ENCODE results near the gene HBEGF. TPM values are rescaled to one million over a fixed set of nuclear protein-coding genes. Genes with fewer than 3 reads are reported as not detected.

Gene HBEGF
- total RNA-seq, 1 donor from 2014 or later, result 0.49 TPM

DNA sequence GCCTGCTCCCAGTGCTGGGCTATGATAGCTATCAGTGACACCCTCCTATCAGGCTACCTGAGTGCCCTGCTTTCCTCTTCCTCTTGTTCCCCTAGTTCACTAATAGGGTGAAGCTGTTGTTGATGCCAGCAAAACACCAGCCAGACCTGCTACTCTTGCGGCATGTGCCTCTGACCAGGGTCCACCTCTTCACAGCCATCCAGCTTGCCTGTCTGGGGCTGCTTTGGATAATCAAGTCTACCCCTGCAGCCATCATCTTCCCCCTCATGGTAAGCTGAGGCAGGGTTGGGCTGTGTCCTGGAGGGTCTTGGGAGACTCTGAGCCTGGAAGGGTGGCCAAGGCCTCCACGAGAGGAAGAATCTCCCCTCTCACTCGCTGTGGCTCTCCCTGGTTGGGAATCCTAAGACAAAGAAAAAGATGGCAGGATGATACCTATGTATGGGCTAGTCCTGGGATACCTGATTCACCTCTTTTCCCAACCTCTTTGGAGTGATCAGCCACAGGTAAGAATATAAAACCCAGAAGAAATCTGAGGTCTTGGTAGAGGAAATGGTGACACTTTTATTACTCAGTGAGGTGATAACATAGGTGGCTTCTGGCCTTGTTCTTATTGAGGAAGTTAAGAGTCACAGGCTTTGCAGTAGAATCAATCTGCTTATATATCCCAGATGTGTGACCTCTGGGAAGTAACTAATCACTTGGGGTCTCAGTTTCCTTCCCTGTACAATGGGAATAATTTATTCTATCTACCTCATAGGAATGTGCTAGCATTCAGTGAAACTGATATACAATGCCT is 25.2 kb upstream of the HBEGF start:
- ATAC-seq (ENCODE audit: low read depth) (no peak), DNase-seq (no peak)
- H3K27me3 Mint-ChIP-seq, result no peaks in the 10 kb centered on the region
- no peaks in the 10 kb centered on the region for H3K36me3 Mint-ChIP-seq (ENCODE audit: low read depth)
- H3K27ac Mint-ChIP-seq, result no peak overlapping the region
- ChIA-PET CTCF (interaction anchor here (0.9 to 4.5 kb wide), 9 partner anchors 9 to 350 kb away, joined by 3 to 45 read pairs (median 6); partner anchors contain the start of genes IK and NDUFA2), POLR2A (interaction anchor here (0.5 to 1.9 kb wide), 2 partner anchors 30 to 113 kb away, joined by 3 to 4 read pairs; partner anchors contain the start of gene ANKHD1)
- H3K9me3 Mint-ChIP-seq, result no peaks in the 10 kb centered on the region
- TF ChIP-seq, protein P1, sequence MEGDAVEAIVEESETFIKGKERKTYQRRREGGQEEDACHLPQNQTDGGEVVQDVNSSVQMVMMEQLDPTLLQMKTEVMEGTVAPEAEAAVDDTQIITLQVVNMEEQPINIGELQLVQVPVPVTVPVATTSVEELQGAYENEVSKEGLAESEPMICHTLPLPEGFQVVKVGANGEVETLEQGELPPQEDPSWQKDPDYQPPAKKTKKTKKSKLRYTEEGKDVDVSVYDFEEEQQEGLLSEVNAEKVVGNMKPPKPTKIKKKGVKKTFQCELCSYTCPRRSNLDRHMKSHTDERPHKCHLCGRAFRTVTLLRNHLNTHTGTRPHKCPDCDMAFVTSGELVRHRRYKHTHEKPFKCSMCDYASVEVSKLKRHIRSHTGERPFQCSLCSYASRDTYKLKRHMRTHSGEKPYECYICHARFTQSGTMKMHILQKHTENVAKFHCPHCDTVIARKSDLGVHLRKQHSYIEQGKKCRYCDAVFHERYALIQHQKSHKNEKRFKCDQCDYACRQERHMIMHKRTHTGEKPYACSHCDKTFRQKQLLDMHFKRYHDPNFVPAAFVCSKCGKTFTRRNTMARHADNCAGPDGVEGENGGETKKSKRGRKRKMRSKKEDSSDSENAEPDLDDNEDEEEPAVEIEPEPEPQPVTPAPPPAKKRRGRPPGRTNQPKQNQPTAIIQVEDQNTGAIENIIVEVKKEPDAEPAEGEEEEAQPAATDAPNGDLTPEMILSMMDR (IDR thresholded peaks at IDR 0.05), result no peak
- intact Hi-C loops (cut with micrococcal nuclease), result no loop called here
- peaks cover 7% of the 10 kb centered on the region for H3K4me1 Mint-ChIP-seq
- no peak overlapping the region for H3K4me3 Mint-ChIP-seq

DNA sequence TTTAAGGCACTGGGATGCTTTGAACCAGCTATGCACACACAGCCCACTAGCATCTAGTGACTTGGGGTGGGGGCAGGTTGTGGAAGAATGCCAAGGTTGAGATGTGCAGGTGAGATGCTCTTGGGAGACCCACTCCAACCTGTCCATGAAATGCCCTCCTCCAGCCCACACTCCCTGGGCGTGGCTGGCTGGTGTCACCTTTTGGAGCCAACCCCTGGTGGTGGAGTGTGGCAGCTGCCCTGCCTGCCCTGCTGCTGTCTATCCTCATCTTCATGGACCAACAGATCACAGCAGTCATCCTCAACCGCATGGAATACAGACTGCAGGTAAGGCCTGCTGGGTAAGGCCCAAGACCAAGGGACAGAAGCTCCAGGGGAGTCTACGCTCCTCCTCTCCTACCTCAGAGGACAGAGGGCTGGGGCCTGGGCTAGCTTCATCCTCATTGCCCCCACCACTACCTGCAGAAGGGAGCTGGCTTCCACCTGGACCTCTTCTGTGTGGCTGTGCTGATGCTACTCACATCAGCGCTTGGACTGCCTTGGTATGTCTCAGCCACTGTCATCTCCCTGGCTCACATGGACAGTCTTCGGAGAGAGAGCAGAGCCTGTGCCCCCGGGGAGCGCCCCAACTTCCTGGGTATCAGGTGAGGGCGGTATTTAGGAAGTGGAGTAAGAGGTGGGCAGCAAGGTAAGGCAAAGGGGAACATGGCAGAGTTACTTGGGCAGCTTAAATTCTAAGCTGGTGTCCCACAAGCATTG is 21.0 kb upstream of the HBEGF start:
- TF ChIP-seq, protein P1 (IDR thresholded peaks at IDR 0.05), result no peak
- CTCF ChIA-PET, result interaction anchor here (1.2 to 1.7 kb wide), 2 partner anchors 11 to 124 kb away, joined by 3 to 4 read pairs; no protein-coding TSS in a partner anchor
- no peak overlapping the region for H3K4me3 Mint-ChIP-seq
- DNase-seq (no peak), ATAC-seq (ENCODE audit: low read depth) (no peak)
- no peak overlapping the region for H3K27ac Mint-ChIP-seq
- no peaks in the 10 kb centered on the region for H3K36me3 Mint-ChIP-seq (ENCODE audit: low read depth)
- intact Hi-C loops (cut with micrococcal nuclease), result no loop called here
- POLR2A ChIA-PET, result interaction anchor here (1.0 kb wide), 1 partner anchor 34 kb away, joined by 4 read pairs; the partner anchor contains the start of gene ANKHD1
- no peaks in the 10 kb centered on the region for H3K27me3 Mint-ChIP-seq
- no peaks in the 10 kb centered on the region for H3K9me3 Mint-ChIP-seq
- peaks cover 6% of the 10 kb centered on the region for H3K4me1 Mint-ChIP-seq

DNA sequence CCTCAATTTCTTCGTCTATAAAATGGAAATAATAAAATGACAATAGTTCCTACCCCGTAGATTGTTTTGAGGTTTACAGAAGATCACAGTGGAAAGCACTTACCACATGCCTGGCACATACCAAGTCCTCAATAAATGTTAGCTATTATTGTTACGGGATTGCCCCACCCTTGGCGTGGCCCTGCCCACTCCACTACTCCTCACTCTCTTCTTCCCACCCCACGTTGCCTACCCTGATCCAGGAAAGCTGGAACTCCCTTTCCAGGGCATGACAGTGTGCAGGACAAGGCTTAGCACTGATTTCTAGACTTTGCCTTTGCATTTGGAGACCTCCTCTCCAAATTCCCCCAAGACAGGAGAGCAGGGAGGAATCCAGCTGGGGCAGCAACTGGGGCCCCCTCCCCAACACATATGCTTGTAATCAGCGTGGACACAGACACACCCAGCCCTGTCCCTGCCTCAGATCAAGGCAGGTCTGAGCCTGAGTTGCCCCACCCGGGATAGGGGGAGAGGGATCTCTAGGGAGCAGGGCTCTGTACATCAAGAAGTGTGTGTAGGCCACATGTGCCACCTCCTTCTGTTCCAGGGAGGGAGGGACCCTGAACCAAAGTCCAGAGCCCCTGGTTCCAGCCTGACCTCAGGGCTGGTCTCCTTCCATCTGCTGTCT is 20.3 kb upstream of the HBEGF start:
- Mint-ChIP-seq H3K9me3 (no peaks in the 10 kb centered on the region), H3K4me1 (peaks cover 6% of the 10 kb centered on the region), H3K27me3 (no peaks in the 10 kb centered on the region), H3K36me3 (ENCODE audit: low read depth) (no peaks in the 10 kb centered on the region), H3K27ac (no peak overlapping the region), H3K4me3 (no peak overlapping the region)
- no peak for DNase-seq
- POLR2A ChIA-PET, result interaction anchor here (1.0 kb wide), 1 partner anchor 34 kb away, joined by 4 read pairs; the partner anchor contains the start of gene ANKHD1
- TF ChIP-seq, protein P1 (IDR thresholded peaks at IDR 0.05), result no peak
- CTCF ChIA-PET, result interaction anchor here (0.8 to 1.7 kb wide), 4 partner anchors 11 to 353 kb away, joined by 3 to 6 read pairs (median 4); no protein-coding TSS in a partner anchor
- no peak for ATAC-seq (ENCODE audit: low read depth)
- intact Hi-C loops (cut with micrococcal nuclease), result no loop called here

DNA sequence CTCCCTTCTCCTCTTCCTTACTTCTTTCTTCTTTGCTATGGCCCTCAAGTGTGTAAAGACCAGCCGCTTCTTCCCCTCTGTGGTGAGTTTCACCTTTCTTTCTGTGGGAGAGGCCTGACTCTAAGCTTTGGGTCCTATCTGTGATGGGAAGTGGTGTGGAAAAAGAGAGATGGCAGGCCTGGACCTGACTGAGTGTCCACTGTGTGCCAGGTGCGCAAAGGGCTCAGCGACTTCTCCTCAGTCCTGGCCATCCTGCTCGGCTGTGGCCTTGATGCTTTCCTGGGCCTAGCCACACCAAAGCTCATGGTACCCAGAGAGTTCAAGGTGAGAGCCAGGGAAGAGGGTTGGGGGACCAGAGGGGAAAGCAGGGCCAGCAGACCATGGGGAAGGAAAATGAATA is 19.5 kb upstream of the HBEGF start:
- Mint-ChIP-seq H3K36me3 (ENCODE audit: low read depth) (no peaks in the 10 kb centered on the region), H3K4me3 (no peak overlapping the region), H3K27me3 (no peaks in the 10 kb centered on the region), H3K9me3 (no peaks in the 10 kb centered on the region), H3K27ac (no peak overlapping the region), H3K4me1 (peaks cover 6% of the 10 kb centered on the region)
- POLR2A ChIA-PET, result no interaction called here
- TF ChIP-seq, protein P1 (IDR thresholded peaks at IDR 0.05), result no peak
- intact Hi-C loops (cut with micrococcal nuclease), result no loop called here
- DNase-seq (no peak), ATAC-seq (ENCODE audit: low read depth) (no peak)
- CTCF ChIA-PET, result interaction anchor here (0.8 to 1.7 kb wide), 5 partner anchors 10 to 356 kb away, joined by 3 to 6 read pairs (median 3); no protein-coding TSS in a partner anchor

All from activated B cell treated with CpG ODN at 0.5 μM for 24 hours (primary cell).